Stimulated activated naive CD8-positive, alpha-beta T cell treated with anti-CD3 and anti-CD28 coated beads, Interleukin-15, Interleukin-2, amounts not matched to agents 100 U/mL and 50 U/mL, for 24 hours (primary cell): ENCODE results near the gene TAS2R41.

ENCODE experiments used
- ATAC-seq: fragments of 150-1000 bp; cut with Tn5 transposase; one replicate; pipeline ENCODE4 v1.10.0; 2021
- DNase-seq: peaks from one replicate; pipeline ENCODE4 v3.0.0; 2021

The TAS2R41 gene

GRCh38 chr7:143477501-143478150 is at the start of gene TAS2R41:
TAS2R41 (plus strand) TSS chr7:143477873; CDS start chr7:143477873, 0 bp downstream.
- DNase-seq, result no peak
- no peak for ATAC-seq

- no peak for ATAC-seq
Measured at GRCh38 chr7:143429770-143430698, 47.6 kb upstream of the TAS2R41 start.

GRCh38 chr7:143431109-143431508 is 46.6 kb upstream of the TAS2R41 start:
- DNase-seq, result no peak

More at GRCh38 chr7:143429770-143430698, 47.6 kb upstream of the TAS2R41 start:
- DNase-seq, result no peak

GRCh38 chr7:143433759-143434158 is 43.9 kb upstream of the TAS2R41 start:
- no peak for ATAC-seq

More at GRCh38 chr7:143431109-143431508, 46.6 kb upstream of the TAS2R41 start:
- no peak for ATAC-seq

GRCh38 chr7:143434660-143435059 is 43.0 kb upstream of the TAS2R41 start:
- ATAC-seq (no peak), DNase-seq (no peak)

More at GRCh38 chr7:143433759-143434158, 43.9 kb upstream of the TAS2R41 start:
- no peak for DNase-seq

- DNase-seq, result no peak
- ATAC-seq, result no peak
Measured at GRCh38 chr7:143435266-143435665, 42.4 kb upstream of the TAS2R41 start.

GRCh38 chr7:143436325-143436946 is 41.2 kb upstream of the TAS2R41 start:
- no peak for DNase-seq
- ATAC-seq, result no peak

GRCh38 chr7:143437578-143437977 is 40.1 kb upstream of the TAS2R41 start:
- DNase-seq (no peak), ATAC-seq (peak; percentile 36)

GRCh38 chr7:143439866-143440265 is 37.8 kb upstream of the TAS2R41 start:
- no peak for ATAC-seq
- no peak for DNase-seq

- ATAC-seq (no peak), DNase-seq (no peak)
Measured at GRCh38 chr7:143443153-143443552, 34.5 kb upstream of the TAS2R41 start, which contains the start of gene TAS2R60. TAS2R60 (plus strand) TSS chr7:143443453; CDS start chr7:143443453, 0 bp downstream.

- DNase-seq, result no peak
- ATAC-seq, result no peak
Measured at GRCh38 chr7:143444063-143444782, 33.5 kb upstream of the TAS2R41 start.

- ATAC-seq (no peak), DNase-seq (no peak)
Measured at GRCh38 chr7:143444785-143445184, 32.9 kb upstream of the TAS2R41 start.

GRCh38 chr7:143447466-143447865 is 30.2 kb upstream of the TAS2R41 start:
- DNase-seq, result no peak
- ATAC-seq, result no peak

GRCh38 chr7:143448429-143448828 is 29.2 kb upstream of the TAS2R41 start:
- no peak for ATAC-seq
- DNase-seq, result no peak

GRCh38 chr7:143449793-143450192 is 27.9 kb upstream of the TAS2R41 start:
- DNase-seq, result no peak
- ATAC-seq, result no peak

GRCh38 chr7:143451122-143451521 is 26.6 kb upstream of the TAS2R41 start:
- ATAC-seq, result no peak
- DNase-seq, result no peak

GRCh38 chr7:143451746-143452145 is 25.9 kb upstream of the TAS2R41 start:
- DNase-seq (no peak), ATAC-seq (no peak)

- ATAC-seq, result no peak
- DNase-seq, result no peak
Measured at GRCh38 chr7:143452495-143452894, 25.2 kb upstream of the TAS2R41 start.

- DNase-seq (no peak), ATAC-seq (no peak)
Measured at GRCh38 chr7:143454091-143454680, 23.5 kb upstream of the TAS2R41 start.

- DNase-seq (no peak), ATAC-seq (no peak)
Measured at GRCh38 chr7:143455491-143455890, 22.2 kb upstream of the TAS2R41 start.

- DNase-seq (no peak), ATAC-seq (no peak)
Measured at GRCh38 chr7:143455942-143456341, 21.7 kb upstream of the TAS2R41 start.
